HL-60 (cell line): ENCODE results near the gene CYTH1.

Source experiments
- DNase-seq, 2 experiments: peaks; one replicate each; pipeline ENCODE4 v3.0.0-alpha.2; 2010 to 2020; ENCODE audit warnings: low read depth in 1 of 2, low spot score in 1 of 2
- H3K27ac ChIP-seq: fragments of 250-450 bp; sonication (Bioruptor Pico); replicated peaks from 2 replicates; pipeline ENCODE4 v1.5.1; 2020; ENCODE audit warnings: mild to moderate bottlenecking, moderate library complexity
- H3K27me3 ChIP-seq: fragments of 250-450 bp; sonication (Bioruptor Pico); 2 replicates; pipeline ENCODE4 v1.5.1; 2021; ENCODE audit warnings: mild to moderate bottlenecking, moderate library complexity; ENCODE audit not compliant: insufficient read depth, poor library complexity, severe bottlenecking
- H3K4me3 ChIP-seq: replicated peaks from 2 replicates; pipeline ENCODE4 v1.5.1; 2011; ENCODE audit warnings: mild to moderate bottlenecking, control low read depth, low read length; ENCODE audit not compliant: insufficient read depth
- CTCF ChIP-seq: IDR thresholded peaks from one replicate; pipeline ENCODE4 v1.5.1; 2011; ENCODE audit warnings: low read length, control low read depth, inconsistent platforms; ENCODE audit not compliant: insufficient read depth
- GABPA ChIP-seq: IDR thresholded peaks from 2 replicates; pipeline ENCODE4 v1.6.1; 2012; ENCODE audit warnings: low read depth
- POLR2AphosphoS5 ChIP-seq: IDR thresholded peaks from 2 replicates; pipeline ENCODE4 v1.6.1; 2012; ENCODE audit warnings: low read depth
- REST ChIP-seq: IDR thresholded peaks from 2 replicates; pipeline ENCODE4 v1.6.1; 2012; ENCODE audit warnings: low read depth; ENCODE audit not compliant: insufficient replicate concordance
- SPI1 ChIP-seq: IDR thresholded peaks from 2 replicates; pipeline ENCODE4 v1.6.1; 2012; ENCODE audit warnings: low read depth, mild to moderate bottlenecking, borderline replicate concordance

Gene CYTH1

GRCh38 chr17:78677303-78678221, 104.5 kb downstream of the CYTH1 start:
- Histone ChIP-seq H3K27ac (no peak overlapping the region), H3K4me3 (no peak overlapping the region), H3K27me3 (no peaks in the 10 kb centered on the region)
- no peak for TF ChIP-seq CTCF
- TF ChIP-seq POLR2AphosphoS5 = no peak
- TF ChIP-seq GABPA = no peak
- TF ChIP-seq SPI1 = no peak
- TF ChIP-seq REST = no peak
- DNase-seq = no peak

GRCh38 chr17:78676412-78677302, 105.4 kb downstream of the CYTH1 start:
- Histone ChIP-seq H3K27ac (no peak overlapping the region), H3K4me3 (no peak overlapping the region), H3K27me3 (no peaks in the 10 kb centered on the region)
- TF ChIP-seq GABPA = no peak
- no peak for TF ChIP-seq SPI1
- DNase-seq = no peak

GRCh38 chr17:78675836-78676235, 106.2 kb downstream of the CYTH1 start:
- Histone ChIP-seq H3K27ac (no peak overlapping the region), H3K4me3 (no peak overlapping the region), H3K27me3 (no peaks in the 10 kb centered on the region)
- DNase-seq = no peak
- TF ChIP-seq CTCF (no peak), GABPA (no peak), SPI1 (no peak), REST (no peak), POLR2AphosphoS5 (no peak)

- Histone ChIP-seq H3K27me3 (no peaks in the 10 kb centered on the region), H3K27ac (no peak overlapping the region), H3K4me3 (no peak overlapping the region)
- no peak for DNase-seq
- TF ChIP-seq CTCF (no peak), REST (no peak), SPI1 (no peak), POLR2AphosphoS5 (no peak), GABPA (no peak)
Observed at GRCh38 chr17:78675316-78675616, 106.8 kb downstream of the CYTH1 start.
